Neural progenitor cell (in vitro differentiated cells): ENCODE data around the gene BLVRA. TPM values are rescaled to one million over a fixed set of nuclear protein-coding genes. Genes with fewer than 3 reads are reported as not detected.
"Not testable (repeated sequence)": the region's sequence is repeated elsewhere in the genome, so short reads cannot be mapped to it uniquely, and the experiment has no call there.

Experiments
- DNase-seq: peaks from one replicate; pipeline ENCODE4 v3.0.0-alpha.2; 2016; ENCODE audit warnings: low spot score
- H2AFZ ChIP-seq: fragments of 200-600 bp; sonication (generic); replicated peaks from 2 replicates; pipeline ENCODE4 v1.6.1; 2016; ENCODE audit warnings: antibody characterized with exemption
- H3F3A ChIP-seq: fragments of 200-600 bp; sonication (generic); 2 replicates; pipeline ENCODE4 v1.6.1; 2016; ENCODE audit warnings: antibody characterized with exemption, low read depth
- H3K27ac ChIP-seq: fragments of 200-600 bp; sonication (generic); 2 replicates; pipeline ENCODE4 v1.5.1; 2016; ENCODE audit warnings: mild to moderate bottlenecking
- H3K27me3 ChIP-seq: fragments of 200-600 bp; sonication (generic); 2 replicates; pipeline ENCODE4 v1.6.1; 2016; ENCODE audit warnings: mild to moderate bottlenecking, moderate library complexity
- H3K36me3 ChIP-seq: fragments of 200-600 bp; sonication (generic); 2 replicates; pipeline ENCODE4 v1.5.1; 2016
- H3K4me1 ChIP-seq: fragments of 200-600 bp; sonication (generic); 2 replicates; pipeline ENCODE4 v1.6.1; 2016; ENCODE audit warnings: mixed run types
- H3K4me2 ChIP-seq: fragments of 200-600 bp; sonication (generic); 2 replicates; pipeline ENCODE4 v1.6.1; 2016
- H3K4me3 ChIP-seq: fragments of 200-600 bp; sonication (generic); 2 replicates; pipeline ENCODE4 v1.5.1; 2016
- H3K79me2 ChIP-seq: fragments of 200-600 bp; sonication (generic); 2 replicates; pipeline ENCODE4 v1.6.1; 2016; ENCODE audit warnings: low read depth
- H3K9ac ChIP-seq: fragments of 200-600 bp; sonication (generic); 2 replicates; pipeline ENCODE4 v1.6.1; 2016
- H3K9me3 ChIP-seq: fragments of 200-600 bp; sonication (generic); 2 replicates; pipeline ENCODE4 v1.5.1; 2016; ENCODE audit warnings: low read depth
- H4K20me1 ChIP-seq: fragments of 200-600 bp; sonication (generic); 2 replicates; pipeline ENCODE4 v1.6.1; 2016; ENCODE audit warnings: low read depth
- H3K27ac Mint-ChIP-seq: 3 replicates; pipeline ENCODE4 v1.8.0; 2021; ENCODE audit warnings: mixed read lengths
- H3K27me3 Mint-ChIP-seq: 2 replicates; pipeline ENCODE4 v1.8.0; 2022; ENCODE audit warnings: low read depth, mild to moderate bottlenecking, inconsistent platforms, moderate library complexity, mixed read lengths; ENCODE audit not compliant: insufficient read depth
- H3K36me3 Mint-ChIP-seq: 3 replicates; pipeline ENCODE4 v1.8.0; 2021; ENCODE audit warnings: mixed read lengths
- H3K4me1 Mint-ChIP-seq: 3 replicates; pipeline ENCODE4 v1.8.0; 2021; ENCODE audit warnings: mixed read lengths
- H3K4me3 Mint-ChIP-seq: 3 replicates; pipeline ENCODE4 v1.8.0; 2021; ENCODE audit warnings: mild to moderate bottlenecking, moderate library complexity, mixed read lengths
- H3K9me3 Mint-ChIP-seq: 3 replicates; pipeline ENCODE4 v1.8.0; 2020; ENCODE audit warnings: mixed read lengths
- CTCF ChIP-seq: fragments of 200-600 bp; sonication (generic); IDR thresholded peaks from 2 replicates; pipeline ENCODE4 v1.5.1; 2017; ENCODE audit warnings: antibody characterized with exemption, mild to moderate bottlenecking
- EZH2 ChIP-seq: fragments of 200-600 bp; sonication (generic); IDR thresholded peaks from 2 replicates; pipeline ENCODE4 v1.6.1; 2017; ENCODE audit warnings: antibody characterized with exemption, mild to moderate bottlenecking, moderate library complexity
- EZH2phosphoT487 ChIP-seq: fragments of 200-600 bp; sonication (generic); IDR thresholded peaks from 2 replicates; pipeline ENCODE4 v1.6.1; 2017; ENCODE audit warnings: antibody characterized with exemption
- total RNA-seq: library from RNA; depleted of rRNA; stranded (reverse); fragments of >200 nt; gene quantifications from 2 replicates; pipeline ENCODE4 v1.2.3, GENCODE V29; 2015; ENCODE audit warnings: low replicate concordance

The BLVRA gene
- total RNA-seq, 1 donor from 2014 or later = 27.9 TPM

GRCh38 chr7:43784030-43784584 lies 25.6 kb downstream of the BLVRA start:
- Mint-ChIP-seq H3K9me3 (peaks cover 1% of the 10 kb centered on the region), H3K4me1 (peaks cover 4% of the 10 kb centered on the region), H3K36me3 (peaks cover 14% of the 10 kb centered on the region), H3K27me3 (no peaks in the 10 kb centered on the region), H3K27ac (no peak overlapping the region), H3K4me3 (no peak overlapping the region)
- Histone ChIP-seq H3F3A (no peaks in the 10 kb centered on the region), H2AFZ (no peak overlapping the region), H3K9ac (no peak overlapping the region), H3K27me3 (no peaks in the 10 kb centered on the region), H3K36me3 (no peaks in the 10 kb centered on the region), H3K9me3 (no peaks in the 10 kb centered on the region), H3K4me2 (no peak overlapping the region), H3K4me1 (no peaks in the 10 kb centered on the region), H3K27ac (no peak overlapping the region), H4K20me1 (no peaks in the 10 kb centered on the region), H3K79me2 (no peaks in the 10 kb centered on the region), H3K4me3 (no peak overlapping the region)
- TF ChIP-seq EZH2phosphoT487 = no peak
- no peak for TF ChIP-seq EZH2
- TF ChIP-seq CTCF = no peak
- no peak for DNase-seq

- not testable (repeated sequence) for H3K27me3 ChIP-seq, DNase-seq, H3K79me2 ChIP-seq, H3K9me3 ChIP-seq, H3K27ac ChIP-seq, H3K4me1 ChIP-seq, H3K27ac Mint-ChIP-seq, H2AFZ ChIP-seq, H3F3A ChIP-seq, H3K4me1 Mint-ChIP-seq, H3K9ac ChIP-seq, H3K4me2 ChIP-seq, H3K4me3 ChIP-seq, H3K4me3 Mint-ChIP-seq, H3K36me3 ChIP-seq, H3K27me3 Mint-ChIP-seq, H4K20me1 ChIP-seq, H3K9me3 Mint-ChIP-seq
- peaks cover 11% of the 10 kb centered on the region for H3K36me3 Mint-ChIP-seq
These were observed 26.2 kb downstream of the BLVRA start for GRCh38 chr7:43784585-43785087.

GRCh38 chr7:43785420-43785819 lies 26.9 kb downstream of the BLVRA start:
- Histone ChIP-seq H3K4me3 (no peak overlapping the region), H3F3A (no peaks in the 10 kb centered on the region), H4K20me1 (no peaks in the 10 kb centered on the region), H3K9me3 (no peaks in the 10 kb centered on the region), H3K4me1 (no peaks in the 10 kb centered on the region), H3K27ac (no peak overlapping the region), H3K27me3 (no peaks in the 10 kb centered on the region), H3K36me3 (no peaks in the 10 kb centered on the region), H2AFZ (no peak overlapping the region), H3K79me2 (no peaks in the 10 kb centered on the region), H3K4me2 (no peak overlapping the region), H3K9ac (no peak overlapping the region)
- Mint-ChIP-seq H3K27ac (no peak overlapping the region), H3K9me3 (no peaks in the 10 kb centered on the region), H3K36me3 (peaks cover 10% of the 10 kb centered on the region), H3K27me3 (no peaks in the 10 kb centered on the region), H3K4me3 (no peak overlapping the region), H3K4me1 (peaks cover 4% of the 10 kb centered on the region)
- no peak for DNase-seq
- no peak for TF ChIP-seq EZH2phosphoT487
- TF ChIP-seq EZH2 = no peak
- no peak for TF ChIP-seq CTCF

- H2AFZ ChIP-seq = no peak overlapping the region
- no peak overlapping the region for H3K9ac ChIP-seq
- no peak overlapping the region for H3K27ac ChIP-seq
- Mint-ChIP-seq H3K27me3 (no peaks in the 10 kb centered on the region), H3K36me3 (peaks cover 6% of the 10 kb centered on the region), H3K27ac (no peak overlapping the region), H3K4me1 (no peaks in the 10 kb centered on the region), H3K4me3 (no peak overlapping the region), H3K9me3 (no peaks in the 10 kb centered on the region)
- H3K27me3 ChIP-seq = no peaks in the 10 kb centered on the region
- DNase-seq = no peak
- TF ChIP-seq CTCF (no peak), EZH2phosphoT487 (no peak), EZH2 (no peak)
- no peaks in the 10 kb centered on the region for H3K9me3 ChIP-seq
- no peak overlapping the region for H3K4me3 ChIP-seq
- H4K20me1 ChIP-seq = no peaks in the 10 kb centered on the region
- no peaks in the 10 kb centered on the region for H3K36me3 ChIP-seq
- H3F3A ChIP-seq = no peaks in the 10 kb centered on the region
- H3K4me2 ChIP-seq = no peak overlapping the region
- no peaks in the 10 kb centered on the region for H3K79me2 ChIP-seq
- H3K4me1 ChIP-seq = no peaks in the 10 kb centered on the region
These were observed 29.3 kb downstream of the BLVRA start for GRCh38 chr7:43787771-43788170.
